ENCODE data around the gene LPCAT4. TPM values are rescaled to one million over a fixed set of nuclear protein-coding genes. Genes with fewer than 3 reads are reported as not detected.
"Not testable (repeated sequence)": the region's sequence is repeated elsewhere in the genome, so short reads cannot be mapped to it uniquely, and the experiment has no call there.

Gene LPCAT4
- total and polyA plus RNA-seq, 4 donors: 1.1 to 2.4 (median 1.8) TPM

GRCh38 chr15:34342737-34343575 lies 24.0 kb downstream of the LPCAT4 start, which contains the start of the genes NOP10 and NUTM1:
Gene NOP10 (minus strand): TSS chr15:34343136. CDS start chr15:34343073, 63 bp downstream.
Gene NUTM1 (plus strand): TSS chr15:34343315. CDS start chr15:34343697, 382 bp downstream.
- peak within 1 kb of the TSS; percentile 71 to 93 (median 93) for H3K4me3 ChIP-seq (ENCODE audit: low read depth in 1 of 3, low read length in 3 of 3)
- H3K9ac ChIP-seq (ENCODE audit: low read depth in 1 of 2, low read length in 2 of 2): peak within 1 kb of the TSS; percentile 7 to 88
- peak; percentile 96 for DNase-seq (ENCODE audit: low spot score)
- TF ChIP-seq CTCF (IDR thresholded peaks at IDR 0.05; ENCODE audit: low read depth, low read length, missing input control) (peak; percentile 95), HNF4A (conservative IDR thresholded peaks at IDR 0.05) (no peak), NR2F2 (IDR thresholded peaks at IDR 0.05) (peak; percentile 17), SP1 (IDR thresholded peaks at IDR 0.05) (peak; percentile 52), YY1 (IDR thresholded peaks at IDR 0.05) (peak; percentile 77), JUND (IDR thresholded peaks at IDR 0.05) (peak in 1 of 2 donors; percentile 40), FOXA1 (IDR thresholded peaks at IDR 0.05) (peak; percentile 49), RAD21 (IDR thresholded peaks at IDR 0.05) (peak; percentile 87 to 91), FOXA2 (IDR thresholded peaks at IDR 0.05) (no peak), REST (IDR thresholded peaks at IDR 0.05) (no peak), RXRA (IDR thresholded peaks at IDR 0.05) (peak; percentile 27 to 33), GABPA (IDR thresholded peaks at IDR 0.05 in 1 of 2, conservative IDR thresholded peaks at IDR 0.05 in 1 of 2) (peak; percentile 88 to 97), ZBTB33 (IDR thresholded peaks at IDR 0.05) (no peak), EGR1 (IDR thresholded peaks at IDR 0.05; ENCODE audit: low read depth in 2 of 2) (peak; percentile 79 to 93), MAX (IDR thresholded peaks at IDR 0.05) (peak; percentile 98), ATF3 (IDR thresholded peaks at IDR 0.05) (no peak), TAF1 (conservative IDR thresholded peaks at IDR 0.05) (peak; percentile 32)
- 2% methylated on average over 38 of the region's 38 CpGs for WGBS
- peaks cover 0 to 6% (median 1%) of the 10 kb centered on the region in 4 donors for H3K36me3 ChIP-seq (ENCODE audit: control insufficient read depth in 4 of 4, insufficient read depth in 3 of 4, low read depth in 1 of 4, low read length in 3 of 4)
- no peaks in the 10 kb centered on the region for H3K9me3 ChIP-seq (ENCODE audit: control insufficient read depth in 4 of 4, low read length in 3 of 4)
- H3K27ac ChIP-seq (ENCODE audit: low read depth in 1 of 2, low read length in 2 of 2): peak within 1 kb of the TSS; percentile 80 to 82
- H3K27me3 ChIP-seq (ENCODE audit: control insufficient read depth in 4 of 4, insufficient read depth in 4 of 4, low read length in 3 of 4): peaks cover 0 to 2% (median 0%) of the 10 kb centered on the region in 4 donors
- peaks cover 0 to 8% (median 6%) of the 10 kb centered on the region in 4 donors for H3K4me1 ChIP-seq (ENCODE audit: control insufficient read depth in 4 of 4, insufficient read depth in 4 of 4, low read length in 3 of 4)

- not testable (repeated sequence) for H3K27me3 ChIP-seq (ENCODE audit: control insufficient read depth in 4 of 4, insufficient read depth in 4 of 4, low read length in 3 of 4); DNase-seq (ENCODE audit: low spot score); H3K36me3 ChIP-seq (ENCODE audit: control insufficient read depth in 4 of 4, insufficient read depth in 3 of 4, low read depth in 1 of 4, low read length in 3 of 4); H3K4me1 ChIP-seq (ENCODE audit: control insufficient read depth in 4 of 4, insufficient read depth in 4 of 4, low read length in 3 of 4); H3K9me3 ChIP-seq (ENCODE audit: control insufficient read depth in 4 of 4, low read length in 3 of 4)
- 37% methylated on average over 26 of the region's 26 CpGs for WGBS
- Histone ChIP-seq H3K4me3 (ENCODE audit: low read depth in 1 of 3, low read length in 3 of 3) (peak overlapping the region; percentile 71 to 93 (median 93)), H3K9ac (ENCODE audit: low read depth in 1 of 2, low read length in 2 of 2) (peak overlapping the region; percentile 7 to 88), H3K27ac (ENCODE audit: low read depth in 1 of 2, low read length in 2 of 2) (peak overlapping the region; percentile 80 to 82)
Observed at GRCh38 chr15:34342213-34342736, 24.7 kb downstream of the LPCAT4 start.
